C4-2B (cell line): ENCODE data around the gene PLCB4.

Source experiments
- CTCF ChIP-seq: fragments of 450-650 bp; conservative IDR thresholded peaks from 2 replicates; pipeline ENCODE4 v1.5.1; 2017; ENCODE audit warnings: mild to moderate bottlenecking
- ZFX ChIP-seq: fragments of 450-650 bp; IDR thresholded peaks from 2 replicates; pipeline ENCODE4 v1.6.1; 2017

- TF ChIP-seq CTCF (no peak), ZFX (no peak)
Observed at GRCh38 chr20:9508696-9509178, 439.9 kb downstream of the PLCB4 start.
